Esophagus squamous epithelium (tissue), 5 donors: ENCODE results near the gene KCNJ4. TPM values are rescaled to one million over a fixed set of nuclear protein-coding genes. Genes with fewer than 3 reads are reported as not detected.

Experiments
- DNase-seq: peaks from one replicate; lab custom pipeline; 2025; lab: John Stamatoyannopoulos, UW
- H3K27ac ChIP-seq, 4 donors: fragments of 200-600 bp; sonication (generic); one replicate each; pipeline ENCODE4 v1.5.1; 2016 to 2019; ENCODE audit warnings: mild to moderate bottlenecking in 1 of 4
- H3K27me3 ChIP-seq, 4 donors: fragments of 200-600 bp; sonication (generic); 1 replicate in 3 of 4; 2 replicates in 1 of 4; pipeline versions ENCODE4 v1.5.1 to v1.6.0; 2017 to 2021; ENCODE audit warnings: antibody characterized with exemption in 1 of 4
- H3K36me3 ChIP-seq, 3 donors: fragments of 200-600 bp; sonication (generic); one replicate each; pipeline ENCODE4 v1.5.1; 2016 to 2019
- H3K4me1 ChIP-seq, 3 donors: fragments of 200-600 bp; sonication (generic); one replicate each; pipeline ENCODE4 v1.5.1; 2017 to 2019
- H3K4me3 ChIP-seq, 4 donors: fragments of 200-600 bp; sonication (generic); 1 replicate in 3 of 4; 2 replicates in 1 of 4; pipeline ENCODE4 v1.5.1; 2016 to 2019; ENCODE audit warnings: mild to moderate bottlenecking in 2 of 4, moderate library complexity in 1 of 4
- H3K9me3 ChIP-seq, 3 donors: fragments of 200-600 bp; sonication (generic); one replicate each; pipeline ENCODE4 v1.5.1; 2016 to 2019
- POLR2A ChIP-seq, 4 donors: fragments of 450-650 bp; IDR thresholded peaks; one replicate each; pipeline ENCODE4 v1.6.1; 2017; ENCODE audit warnings: antibody characterized with exemption in 4 of 4, mild to moderate bottlenecking in 4 of 4, moderate library complexity in 3 of 4
- WGBS, 2 donors: methylation state at CpG; one replicate each; pipeline ENCODE4 v1.1.5; 2018; 5-methylcytosine and 5-hydroxymethylcytosine counted together
- intact Hi-C: fragments of 100-400 bp; cut with DNase I; formaldehyde crosslinking; loops from one replicate; pipeline ENCODE4 v1.15.0; 2022
- total RNA-seq, 4 donors: library from RNA; depleted of rRNA; stranded (reverse); fragments of >200 nt; gene quantifications; one replicate each; pipeline ENCODE4 v1.1.0, GENCODE V29; 2016
- TF ChIP-seq, protein P1 (sequence below), 6 experiments: fragments of 450-650 bp in 4 of 6; fragments of 200-600 bp in 2 of 6; sonication (generic) in 2 of 6; IDR thresholded peaks; one replicate each; pipeline ENCODE4 v1.5.1; 2016 to 2019; ENCODE audit warnings: antibody characterized with exemption in 6 of 6, mild to moderate bottlenecking in 4 of 6, moderate library complexity in 4 of 6
- donor health status: DM: yes; HTN: yes; CAD: no.

Gene KCNJ4
- total RNA-seq, 4 donors from 2014 or later = not detected

DNA sequence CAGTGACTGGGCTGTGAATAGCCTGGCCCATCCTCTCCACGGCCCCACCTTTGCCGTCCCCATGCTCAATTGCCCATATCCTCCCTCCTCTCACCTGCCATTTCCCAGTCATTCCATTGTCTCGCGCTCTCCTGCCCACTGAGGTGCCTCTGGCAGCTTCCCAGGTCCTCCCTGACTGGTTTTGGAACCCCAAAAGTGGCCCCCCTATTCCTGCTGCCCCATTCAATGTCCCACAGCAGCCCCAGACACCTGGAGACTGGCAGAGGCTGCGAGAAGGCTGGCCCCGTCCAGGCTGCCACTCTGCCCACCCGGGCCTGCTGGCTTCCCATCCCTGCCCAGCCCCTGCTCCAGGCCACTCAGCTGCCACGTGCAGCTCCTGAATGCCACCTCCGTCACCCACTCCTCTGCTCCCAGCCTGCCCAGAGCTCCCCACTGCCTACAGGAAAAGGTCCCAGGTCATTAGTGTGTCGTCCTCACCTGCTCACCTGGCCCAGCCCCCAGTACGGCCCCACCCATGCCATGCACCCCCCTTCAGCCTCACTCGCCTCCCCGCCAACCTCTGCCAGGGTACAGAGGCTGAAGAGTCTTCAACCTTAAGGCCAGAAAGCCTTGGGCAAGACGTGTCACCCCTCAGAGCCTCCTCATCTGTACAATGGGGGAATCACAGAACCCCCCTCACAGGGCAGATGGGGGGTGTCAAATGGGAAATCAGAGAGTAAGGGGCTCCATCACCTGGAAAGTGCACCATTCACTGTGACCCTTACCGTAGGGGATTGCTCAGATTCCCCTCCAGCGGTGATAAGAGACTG lies 37.5 kb downstream of the KCNJ4 start:
- H3K9me3 ChIP-seq = no peaks in the 10 kb centered on the region
- H3K4me1 ChIP-seq = peaks cover 8 to 12% (median 8%) of the 10 kb centered on the region in 3 donors
- intact Hi-C loops = no loop called here
- H3K27me3 ChIP-seq = peaks cover 0 to 6% (median 0%) of the 10 kb centered on the region in 4 donors
- no peaks in the 10 kb centered on the region for H3K36me3 ChIP-seq
- no peak overlapping the region for H3K27ac ChIP-seq
- 64 to 65% methylated on average over 5 to 10 of the region's 16 CpGs for WGBS, 2 donors
- no peak overlapping the region for H3K4me3 ChIP-seq
- TF ChIP-seq, protein P1, sequence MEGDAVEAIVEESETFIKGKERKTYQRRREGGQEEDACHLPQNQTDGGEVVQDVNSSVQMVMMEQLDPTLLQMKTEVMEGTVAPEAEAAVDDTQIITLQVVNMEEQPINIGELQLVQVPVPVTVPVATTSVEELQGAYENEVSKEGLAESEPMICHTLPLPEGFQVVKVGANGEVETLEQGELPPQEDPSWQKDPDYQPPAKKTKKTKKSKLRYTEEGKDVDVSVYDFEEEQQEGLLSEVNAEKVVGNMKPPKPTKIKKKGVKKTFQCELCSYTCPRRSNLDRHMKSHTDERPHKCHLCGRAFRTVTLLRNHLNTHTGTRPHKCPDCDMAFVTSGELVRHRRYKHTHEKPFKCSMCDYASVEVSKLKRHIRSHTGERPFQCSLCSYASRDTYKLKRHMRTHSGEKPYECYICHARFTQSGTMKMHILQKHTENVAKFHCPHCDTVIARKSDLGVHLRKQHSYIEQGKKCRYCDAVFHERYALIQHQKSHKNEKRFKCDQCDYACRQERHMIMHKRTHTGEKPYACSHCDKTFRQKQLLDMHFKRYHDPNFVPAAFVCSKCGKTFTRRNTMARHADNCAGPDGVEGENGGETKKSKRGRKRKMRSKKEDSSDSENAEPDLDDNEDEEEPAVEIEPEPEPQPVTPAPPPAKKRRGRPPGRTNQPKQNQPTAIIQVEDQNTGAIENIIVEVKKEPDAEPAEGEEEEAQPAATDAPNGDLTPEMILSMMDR (IDR thresholded peaks at IDR 0.05) = no peak
- no peak for TF ChIP-seq POLR2A (IDR thresholded peaks at IDR 0.05)
- no peak for DNase-seq

DNA sequence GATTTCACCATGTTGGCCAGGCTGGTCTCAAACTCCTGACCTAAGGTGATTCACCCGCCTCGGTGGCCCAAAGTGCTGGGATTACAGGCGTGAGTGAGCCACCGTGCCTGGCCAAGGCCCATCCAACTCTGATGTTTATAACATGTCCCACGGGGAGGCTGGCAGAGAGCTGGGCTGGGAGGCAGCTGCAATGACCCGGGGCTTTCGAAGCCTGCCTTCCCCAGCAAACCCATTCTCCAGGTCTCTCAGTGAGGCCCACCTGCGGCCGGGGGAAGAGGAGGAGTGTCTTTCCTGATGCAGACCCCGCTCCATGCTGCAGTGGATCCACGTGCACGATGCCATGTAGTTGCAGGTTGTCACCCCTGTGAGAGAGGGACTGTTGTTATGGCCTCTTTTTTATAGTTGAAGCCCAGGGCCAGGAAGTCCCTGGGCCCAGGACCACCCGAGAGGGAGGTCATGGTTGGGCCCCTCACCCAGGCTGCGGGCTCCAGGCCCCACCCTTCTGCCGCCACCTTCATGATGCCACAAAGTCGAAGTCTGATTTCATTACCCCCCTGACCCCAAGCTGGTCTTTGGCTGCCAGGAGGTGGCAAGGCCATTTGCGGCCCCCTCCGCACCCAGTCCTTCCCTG lies 38.3 kb downstream of the KCNJ4 start:
- 84 to 91% methylated on average over 6 to 7 of the region's 18 CpGs for WGBS, 2 donors
- H3K27me3 ChIP-seq = peaks cover 0 to 8% (median 0%) of the 10 kb centered on the region in 4 donors
- no peak for DNase-seq
- H3K36me3 ChIP-seq = no peaks in the 10 kb centered on the region
- no peak overlapping the region for H3K27ac ChIP-seq
- peaks cover 9 to 14% (median 11%) of the 10 kb centered on the region in 3 donors for H3K4me1 ChIP-seq
- H3K9me3 ChIP-seq = no peaks in the 10 kb centered on the region
- no peak overlapping the region for H3K4me3 ChIP-seq
- TF ChIP-seq, protein P1 (IDR thresholded peaks at IDR 0.05) = no peak
- no peak for TF ChIP-seq POLR2A (IDR thresholded peaks at IDR 0.05)
- intact Hi-C loops = no loop called here

DNA sequence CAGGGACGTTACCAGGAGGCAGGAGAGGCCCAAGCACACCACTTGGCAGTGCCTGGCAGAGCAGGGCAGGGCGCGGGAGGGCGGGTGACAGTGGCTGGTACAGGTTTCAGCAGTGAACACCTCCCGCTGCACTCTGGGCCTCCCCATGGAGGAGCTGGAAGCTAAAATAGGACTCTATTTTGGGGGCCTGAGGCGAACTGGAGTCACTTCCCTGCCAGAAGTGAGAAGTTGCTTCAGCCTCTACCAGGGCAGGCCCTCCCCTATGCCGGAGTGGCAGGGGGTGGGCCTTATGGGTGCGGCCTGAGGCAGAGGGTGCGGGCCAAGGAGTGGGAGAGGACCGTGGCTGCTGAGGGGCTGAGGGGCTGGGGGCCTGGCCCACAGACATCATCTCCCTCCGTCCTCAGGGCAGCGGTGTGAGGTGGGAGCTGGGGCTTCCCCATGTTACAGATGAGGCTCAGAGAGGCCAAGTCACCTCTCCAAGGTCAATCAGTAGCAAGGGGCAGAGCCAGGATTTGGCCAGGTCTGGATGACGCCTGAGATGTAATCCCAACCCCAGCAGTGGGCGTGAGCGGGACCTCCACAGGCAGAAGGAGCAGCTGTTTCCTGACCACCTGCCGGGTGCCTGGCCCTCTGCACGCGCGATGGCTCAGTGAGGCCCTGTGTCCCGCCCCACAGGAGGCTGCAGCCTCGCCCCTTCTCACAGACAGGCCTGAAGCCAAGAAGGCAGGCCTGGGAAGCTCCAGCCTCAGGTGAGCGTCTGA lies 39.3 kb downstream of the KCNJ4 start:
- H3K27ac ChIP-seq = no peak overlapping the region

DNA sequence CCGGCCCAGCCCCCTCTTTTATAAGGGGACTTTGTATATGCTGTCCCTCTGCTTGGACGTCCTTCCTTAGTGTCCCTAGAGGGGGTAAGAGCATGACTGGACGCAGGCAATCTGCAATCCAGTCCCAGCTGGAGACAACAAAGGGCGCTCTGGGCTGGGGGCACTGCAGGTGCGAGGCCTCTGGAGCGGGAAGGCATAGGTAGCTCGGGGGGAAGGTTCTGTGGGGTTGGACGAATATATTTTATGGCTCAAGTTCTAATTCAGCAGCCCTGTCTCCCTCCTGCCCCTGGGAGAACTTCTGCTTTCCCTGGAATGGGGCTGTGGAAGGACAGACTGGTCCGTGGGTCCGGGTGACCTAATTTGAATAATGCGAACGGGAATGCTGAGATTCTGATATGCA lies 40.0 kb downstream of the KCNJ4 start:
- Histone ChIP-seq H3K4me3 (no peak overlapping the region), H3K9me3 (no peaks in the 10 kb centered on the region), H3K27ac (no peak overlapping the region), H3K4me1 (peaks cover 9 to 14% (median 11%) of the 10 kb centered on the region in 3 donors), H3K36me3 (no peaks in the 10 kb centered on the region), H3K27me3 (peaks cover 0 to 8% (median 0%) of the 10 kb centered on the region in 4 donors)
- 72 to 94% methylated on average over 7 to 11 of the region's 12 CpGs for WGBS, 2 donors
- TF ChIP-seq, protein P1 (IDR thresholded peaks at IDR 0.05) = no peak
- TF ChIP-seq POLR2A (IDR thresholded peaks at IDR 0.05) = no peak
- no peak for DNase-seq
- intact Hi-C loops = no loop called here

More for the DNA sequence above, 39.3 kb downstream of the KCNJ4 start:
- Histone ChIP-seq H3K27me3 (peaks cover 0 to 8% (median 0%) of the 10 kb centered on the region in 4 donors), H3K4me3 (no peak overlapping the region), H3K36me3 (no peaks in the 10 kb centered on the region), H3K9me3 (no peaks in the 10 kb centered on the region), H3K4me1 (peaks cover 9 to 14% (median 11%) of the 10 kb centered on the region in 3 donors)
- no peak for TF ChIP-seq POLR2A (IDR thresholded peaks at IDR 0.05)
- TF ChIP-seq, protein P1 (IDR thresholded peaks at IDR 0.05) = no peak
- DNase-seq = no peak
- WGBS, 2 donors = 79 to 83% methylated on average over 10 to 19 of the region's 22 CpGs
- intact Hi-C loops = no loop called here
